Measurements from ENCODE around the gene TSPAN18.

- TF ChIP-seq EZH2 (IDR thresholded peaks at IDR 0.05; ENCODE audit: borderline replicate concordance, low read depth, low read length, poor library complexity, severe bottlenecking): no peak
- no peak for TF ChIP-seq CTCF (conservative IDR thresholded peaks at IDR 0.05; ENCODE audit: low read depth, low read length)
Measured at GRCh38 chr11:44893308-44893822, 166.6 kb downstream of the TSPAN18 start.

All from A673 (cell line).